SU-DHL-6 (cell line): Measurements from ENCODE around the gene CFAP410.

ENCODE experiments used
- EZH2phosphoT487 ChIP-seq: fragments of 200-600 bp; sonication (generic), shearing (Covaris generic); conservative IDR thresholded peaks from 2 replicates; pipeline ENCODE4 v1.6.1; 2018; ENCODE audit warnings: mild to moderate bottlenecking, antibody characterized with exemption, low read length, moderate library complexity, mixed read lengths
- TF ChIP-seq, protein P1 (sequence below): fragments of 200-600 bp; sonication (generic); IDR thresholded peaks from one replicate; pipeline ENCODE4 v1.5.1; 2017; ENCODE audit warnings: antibody characterized with exemption, mild to moderate bottlenecking, low read length, moderate library complexity; ENCODE audit not compliant: insufficient read depth, poor library complexity, severe bottlenecking

DNA sequence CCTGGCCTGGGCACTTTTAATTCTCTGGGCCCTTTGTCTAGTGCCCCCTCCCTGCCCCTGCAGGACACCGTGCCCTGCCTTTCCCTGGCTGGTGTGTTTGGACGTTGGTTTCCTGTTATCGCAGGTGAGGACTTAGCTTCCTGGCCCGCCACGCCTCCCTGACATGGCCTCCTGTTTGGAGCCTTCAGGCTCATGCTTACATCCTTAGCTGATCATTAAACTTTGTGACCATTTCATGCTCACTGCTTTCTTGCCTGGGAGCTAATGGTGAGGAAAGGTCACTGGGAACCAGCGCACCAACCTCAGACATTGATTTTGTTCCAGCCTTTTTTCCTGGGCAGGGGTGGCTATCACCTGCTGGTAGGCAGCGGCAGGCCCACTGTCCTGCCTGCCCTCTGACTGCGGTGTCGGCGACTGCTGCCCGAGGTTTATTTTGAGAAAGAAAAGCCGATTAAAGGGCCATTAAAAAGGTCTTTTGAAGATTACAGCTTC, 35.7 kb downstream of the CFAP410 start:
- TF ChIP-seq, protein P1, sequence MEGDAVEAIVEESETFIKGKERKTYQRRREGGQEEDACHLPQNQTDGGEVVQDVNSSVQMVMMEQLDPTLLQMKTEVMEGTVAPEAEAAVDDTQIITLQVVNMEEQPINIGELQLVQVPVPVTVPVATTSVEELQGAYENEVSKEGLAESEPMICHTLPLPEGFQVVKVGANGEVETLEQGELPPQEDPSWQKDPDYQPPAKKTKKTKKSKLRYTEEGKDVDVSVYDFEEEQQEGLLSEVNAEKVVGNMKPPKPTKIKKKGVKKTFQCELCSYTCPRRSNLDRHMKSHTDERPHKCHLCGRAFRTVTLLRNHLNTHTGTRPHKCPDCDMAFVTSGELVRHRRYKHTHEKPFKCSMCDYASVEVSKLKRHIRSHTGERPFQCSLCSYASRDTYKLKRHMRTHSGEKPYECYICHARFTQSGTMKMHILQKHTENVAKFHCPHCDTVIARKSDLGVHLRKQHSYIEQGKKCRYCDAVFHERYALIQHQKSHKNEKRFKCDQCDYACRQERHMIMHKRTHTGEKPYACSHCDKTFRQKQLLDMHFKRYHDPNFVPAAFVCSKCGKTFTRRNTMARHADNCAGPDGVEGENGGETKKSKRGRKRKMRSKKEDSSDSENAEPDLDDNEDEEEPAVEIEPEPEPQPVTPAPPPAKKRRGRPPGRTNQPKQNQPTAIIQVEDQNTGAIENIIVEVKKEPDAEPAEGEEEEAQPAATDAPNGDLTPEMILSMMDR = no peak
- TF ChIP-seq EZH2phosphoT487 = no peak
